Epidermal melanocyte (primary cell): ENCODE results near the gene HPGDS.
"Not testable (repeated sequence)": the region's sequence is repeated elsewhere in the genome, so short reads cannot be mapped to it uniquely, and the experiment has no call there.

Experiments
- DNase-seq: peaks from one replicate; pipeline ENCODE4 v3.0.0; 2011; ENCODE audit warnings: low spot score; ENCODE audit not compliant: insufficient read length

HPGDS gene

GRCh38 chr4:94342694-94343093 lies at the start of gene HPGDS:
Gene HPGDS, minus strand, starts transcription at chr4:94342836. Its CDS starts 8,207 bp downstream, at chr4:94334629.
- no peak for DNase-seq

GRCh38 chr4:94390804-94391410 lies 48.3 kb upstream of the HPGDS start:
- no peak for DNase-seq

GRCh38 chr4:94389595-94390267 lies 47.1 kb upstream of the HPGDS start:
- DNase-seq: no peak

GRCh38 chr4:94387965-94388364 lies 45.3 kb upstream of the HPGDS start:
- not testable (repeated sequence) for DNase-seq

GRCh38 chr4:94385452-94385851 lies 42.8 kb upstream of the HPGDS start:
- DNase-seq: not testable (repeated sequence)

- DNase-seq: not testable (repeated sequence)
These were observed 40.3 kb upstream of the HPGDS start for GRCh38 chr4:94382891-94383290.

GRCh38 chr4:94378047-94378446 lies 35.4 kb upstream of the HPGDS start:
- no peak for DNase-seq

- no peak for DNase-seq
These were observed 34.7 kb upstream of the HPGDS start for GRCh38 chr4:94377294-94377693.

- DNase-seq: no peak
These were observed 32.7 kb upstream of the HPGDS start for GRCh38 chr4:94375364-94375763.

GRCh38 chr4:94373752-94374151 lies 31.1 kb upstream of the HPGDS start:
- no peak for DNase-seq

GRCh38 chr4:94372991-94373390 lies 30.4 kb upstream of the HPGDS start:
- DNase-seq: no peak

GRCh38 chr4:94372228-94372978 lies 29.8 kb upstream of the HPGDS start:
- no peak for DNase-seq

GRCh38 chr4:94371290-94371689 lies 28.7 kb upstream of the HPGDS start:
- DNase-seq: no peak

- no peak for DNase-seq
These were observed 28.1 kb upstream of the HPGDS start for GRCh38 chr4:94370533-94371254.

- no peak for DNase-seq
These were observed 26.4 kb upstream of the HPGDS start for GRCh38 chr4:94369046-94369445.

GRCh38 chr4:94368459-94368858 lies 25.8 kb upstream of the HPGDS start:
- DNase-seq: no peak

GRCh38 chr4:94365304-94365703 lies 22.7 kb upstream of the HPGDS start:
- no peak for DNase-seq

GRCh38 chr4:94364527-94364926 lies 21.9 kb upstream of the HPGDS start:
- DNase-seq: no peak

- DNase-seq: no peak
These were observed 20.6 kb upstream of the HPGDS start for GRCh38 chr4:94363136-94363655.

GRCh38 chr4:94359838-94360237 lies 17.2 kb upstream of the HPGDS start:
- DNase-seq: no peak

GRCh38 chr4:94359221-94359620 lies 16.6 kb upstream of the HPGDS start:
- DNase-seq: no peak

- no peak for DNase-seq
These were observed 15.5 kb upstream of the HPGDS start for GRCh38 chr4:94358101-94358500.
